ENCODE results near the gene KBTBD2. TPM values are rescaled to one million over a fixed set of nuclear protein-coding genes. Genes with fewer than 3 reads are reported as not detected.
"Not testable (repeated sequence)": the region's sequence is repeated elsewhere in the genome, so short reads cannot be mapped to it uniquely, and the experiment has no call there.

KBTBD2 gene
- total RNA-seq, 1 donor = 47.0 TPM

DNA sequence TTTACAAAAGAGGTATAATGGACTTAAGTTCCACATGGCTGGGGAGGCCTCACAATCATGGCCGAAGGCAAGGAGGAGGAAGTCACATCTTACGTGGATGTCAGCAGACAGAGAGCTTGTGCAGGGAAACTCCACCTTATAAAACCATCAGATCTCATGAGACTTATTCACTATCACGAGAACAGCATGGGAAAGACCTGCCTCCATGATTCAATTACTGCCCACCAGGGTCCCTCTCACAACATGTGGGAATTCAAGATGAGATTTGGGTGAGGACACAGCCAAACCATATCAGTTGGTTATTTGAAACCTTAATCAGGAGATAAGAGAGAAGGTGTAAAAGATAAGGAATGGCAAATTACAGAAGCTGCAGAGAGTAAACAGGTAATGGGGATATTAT is 40.9 kb downstream of the KBTBD2 start:
- DNase-seq (ENCODE audit: insufficient read length, low spot score, missing footprints); H3K79me2 ChIP-seq (ENCODE audit: insufficient read depth, low read length); H3K36me3 ChIP-seq (ENCODE audit: insufficient read depth, low read length); H4K20me1 ChIP-seq (ENCODE audit: insufficient read depth, low read length); H3K9me3 ChIP-seq (ENCODE audit: low read depth, low read length); H3K4me3 ChIP-seq (ENCODE audit: insufficient read depth, low read length); H2AFZ ChIP-seq (ENCODE audit: low read length); H3K4me1 ChIP-seq (ENCODE audit: insufficient read depth, low read length); H3K27me3 ChIP-seq (ENCODE audit: insufficient read depth, low read length); H3K27ac ChIP-seq (ENCODE audit: low read depth, low read length); H3K4me2 ChIP-seq (ENCODE audit: insufficient read depth, low read length): not testable (repeated sequence)

DNA sequence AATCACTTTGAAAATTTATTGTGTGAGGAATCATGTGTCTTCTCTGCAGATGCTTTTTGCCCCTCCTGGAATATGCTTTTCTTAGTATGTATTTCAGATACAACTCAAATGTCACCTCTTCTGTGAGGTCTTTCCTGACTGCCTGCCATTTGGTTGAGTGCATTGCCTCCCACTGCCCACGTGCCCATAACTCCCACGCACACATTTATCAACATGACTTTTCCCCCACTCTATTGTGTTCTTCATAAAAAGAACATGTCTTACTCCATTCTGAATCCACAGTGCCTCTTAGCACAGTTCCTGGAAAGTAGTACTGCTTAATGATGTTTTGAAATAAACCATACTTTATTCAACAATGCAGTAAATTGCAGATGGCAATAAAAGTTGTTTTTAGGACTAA is 42.9 kb downstream of the KBTBD2 start:
- H2AFZ ChIP-seq (ENCODE audit: low read length); H4K20me1 ChIP-seq (ENCODE audit: insufficient read depth, low read length); H3K4me2 ChIP-seq (ENCODE audit: insufficient read depth, low read length); H3K79me2 ChIP-seq (ENCODE audit: insufficient read depth, low read length); H3K36me3 ChIP-seq (ENCODE audit: insufficient read depth, low read length); H3K4me3 ChIP-seq (ENCODE audit: insufficient read depth, low read length); H3K27me3 ChIP-seq (ENCODE audit: insufficient read depth, low read length); H3K4me1 ChIP-seq (ENCODE audit: insufficient read depth, low read length); DNase-seq (ENCODE audit: insufficient read length, low spot score, missing footprints); H3K9me3 ChIP-seq (ENCODE audit: low read depth, low read length); H3K27ac ChIP-seq (ENCODE audit: low read depth, low read length): not testable (repeated sequence)

DNA sequence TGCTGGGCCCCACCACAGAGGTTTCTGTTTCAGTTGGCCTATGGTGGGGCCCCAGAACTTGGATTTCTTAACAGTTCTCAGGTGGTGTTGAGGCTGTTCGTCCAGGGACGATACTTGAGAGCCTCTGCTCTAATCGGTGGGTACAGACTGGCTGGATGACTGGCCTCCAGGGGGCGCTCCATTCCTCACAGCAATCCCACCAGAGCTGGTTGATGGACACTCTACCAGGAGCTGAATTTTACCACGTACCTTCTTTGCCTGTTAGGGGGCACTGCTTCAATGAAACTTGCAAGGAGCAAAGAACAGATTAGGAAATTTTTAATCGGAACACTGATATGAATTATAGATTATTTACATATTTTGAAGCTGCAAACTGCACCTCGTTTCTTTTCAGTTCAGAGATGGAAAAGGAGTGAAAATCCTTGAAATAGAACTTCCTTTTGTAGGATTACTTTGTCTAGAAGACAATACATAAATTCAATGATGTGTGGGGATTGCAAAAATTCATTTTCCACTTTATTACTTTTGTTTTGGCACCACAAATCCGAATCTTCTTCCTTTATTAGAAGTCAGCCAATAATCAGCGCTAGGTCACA is 44.8 kb downstream of the KBTBD2 start:
- DNase-seq (ENCODE audit: insufficient read length, low spot score, missing footprints) = peak; percentile 36
- H3K79me2 ChIP-seq (ENCODE audit: insufficient read depth, low read length) = no peaks in the 10 kb centered on the region
- no peaks in the 10 kb centered on the region for H4K20me1 ChIP-seq (ENCODE audit: insufficient read depth, low read length)
- H3K36me3 ChIP-seq (ENCODE audit: insufficient read depth, low read length) = no peaks in the 10 kb centered on the region
- TF ChIP-seq, protein P1, sequence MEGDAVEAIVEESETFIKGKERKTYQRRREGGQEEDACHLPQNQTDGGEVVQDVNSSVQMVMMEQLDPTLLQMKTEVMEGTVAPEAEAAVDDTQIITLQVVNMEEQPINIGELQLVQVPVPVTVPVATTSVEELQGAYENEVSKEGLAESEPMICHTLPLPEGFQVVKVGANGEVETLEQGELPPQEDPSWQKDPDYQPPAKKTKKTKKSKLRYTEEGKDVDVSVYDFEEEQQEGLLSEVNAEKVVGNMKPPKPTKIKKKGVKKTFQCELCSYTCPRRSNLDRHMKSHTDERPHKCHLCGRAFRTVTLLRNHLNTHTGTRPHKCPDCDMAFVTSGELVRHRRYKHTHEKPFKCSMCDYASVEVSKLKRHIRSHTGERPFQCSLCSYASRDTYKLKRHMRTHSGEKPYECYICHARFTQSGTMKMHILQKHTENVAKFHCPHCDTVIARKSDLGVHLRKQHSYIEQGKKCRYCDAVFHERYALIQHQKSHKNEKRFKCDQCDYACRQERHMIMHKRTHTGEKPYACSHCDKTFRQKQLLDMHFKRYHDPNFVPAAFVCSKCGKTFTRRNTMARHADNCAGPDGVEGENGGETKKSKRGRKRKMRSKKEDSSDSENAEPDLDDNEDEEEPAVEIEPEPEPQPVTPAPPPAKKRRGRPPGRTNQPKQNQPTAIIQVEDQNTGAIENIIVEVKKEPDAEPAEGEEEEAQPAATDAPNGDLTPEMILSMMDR (IDR thresholded peaks at IDR 0.05; ENCODE audit: extremely low read depth, low read depth, low read length) = peak; percentile 77
- H3K4me2 ChIP-seq (ENCODE audit: insufficient read depth, low read length) = peak overlapping the region; percentile 34
- no peaks in the 10 kb centered on the region for H3K9me3 ChIP-seq (ENCODE audit: low read depth, low read length)
- no peaks in the 10 kb centered on the region for H3K27me3 ChIP-seq (ENCODE audit: insufficient read depth, low read length)
- no peaks in the 10 kb centered on the region for H3K4me1 ChIP-seq (ENCODE audit: insufficient read depth, low read length)
- no peak overlapping the region for H3K27ac ChIP-seq (ENCODE audit: low read depth, low read length)
- H3K4me3 ChIP-seq (ENCODE audit: insufficient read depth, low read length) = no peak overlapping the region
- peak overlapping the region; percentile 60 for H2AFZ ChIP-seq (ENCODE audit: low read length)

DNA sequence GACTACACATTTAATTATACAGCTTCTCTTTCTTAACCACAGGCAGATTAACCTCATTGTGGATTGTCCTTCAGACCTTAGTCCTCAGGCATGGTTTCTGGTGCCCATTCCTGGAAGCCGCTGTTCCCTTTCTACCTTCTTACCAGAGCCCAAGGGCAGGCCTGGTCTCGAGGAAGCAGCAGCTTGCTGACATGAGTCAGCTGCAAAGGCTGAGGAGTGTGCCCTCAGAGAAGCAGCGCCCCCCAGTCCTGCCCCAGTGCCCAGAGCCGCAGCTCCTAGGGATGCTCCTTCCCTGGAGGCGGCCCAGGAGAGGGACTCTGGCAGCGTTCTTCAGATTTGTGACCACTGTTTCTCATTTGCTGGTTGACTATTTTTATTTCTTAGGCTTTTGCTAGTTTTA is 46.8 kb downstream of the KBTBD2 start:
- H3K27me3 ChIP-seq (ENCODE audit: insufficient read depth, low read length); H3K4me3 ChIP-seq (ENCODE audit: insufficient read depth, low read length); H3K36me3 ChIP-seq (ENCODE audit: insufficient read depth, low read length); H4K20me1 ChIP-seq (ENCODE audit: insufficient read depth, low read length); H3K9me3 ChIP-seq (ENCODE audit: low read depth, low read length); H3K4me1 ChIP-seq (ENCODE audit: insufficient read depth, low read length); H3K4me2 ChIP-seq (ENCODE audit: insufficient read depth, low read length); H3K79me2 ChIP-seq (ENCODE audit: insufficient read depth, low read length); H3K27ac ChIP-seq (ENCODE audit: low read depth, low read length): not testable (repeated sequence)
- H2AFZ ChIP-seq (ENCODE audit: low read length) = peak overlapping the region; percentile 72
- peak; percentile 14 for DNase-seq (ENCODE audit: insufficient read length, low spot score, missing footprints)

DNA sequence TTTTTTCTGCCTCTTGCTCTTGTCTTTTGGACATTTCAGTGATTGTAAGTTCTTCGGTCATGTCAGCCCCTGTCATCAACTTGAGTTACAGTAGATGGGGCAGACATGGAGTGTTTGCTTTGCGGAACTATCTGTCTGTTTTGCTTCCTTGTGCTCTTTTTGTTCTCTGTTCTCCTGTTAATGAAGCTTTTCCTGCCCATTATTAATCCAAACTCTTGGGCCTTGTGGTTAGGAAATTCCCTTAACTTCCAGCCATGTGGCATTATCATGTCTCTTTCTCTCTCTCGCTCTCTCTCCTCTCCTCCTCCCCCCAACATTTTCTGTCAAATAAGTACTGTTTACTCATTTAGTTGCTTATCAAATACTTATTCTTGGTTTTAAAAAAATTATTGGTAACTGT is 47.8 kb downstream of the KBTBD2 start:
- H3K4me3 ChIP-seq (ENCODE audit: insufficient read depth, low read length); H3K27ac ChIP-seq (ENCODE audit: low read depth, low read length); H3K36me3 ChIP-seq (ENCODE audit: insufficient read depth, low read length); H3K4me2 ChIP-seq (ENCODE audit: insufficient read depth, low read length); H3K79me2 ChIP-seq (ENCODE audit: insufficient read depth, low read length); H3K9me3 ChIP-seq (ENCODE audit: low read depth, low read length); H3K4me1 ChIP-seq (ENCODE audit: insufficient read depth, low read length); DNase-seq (ENCODE audit: insufficient read length, low spot score, missing footprints); H3K27me3 ChIP-seq (ENCODE audit: insufficient read depth, low read length); H2AFZ ChIP-seq (ENCODE audit: low read length); H4K20me1 ChIP-seq (ENCODE audit: insufficient read depth, low read length): not testable (repeated sequence)

DNA sequence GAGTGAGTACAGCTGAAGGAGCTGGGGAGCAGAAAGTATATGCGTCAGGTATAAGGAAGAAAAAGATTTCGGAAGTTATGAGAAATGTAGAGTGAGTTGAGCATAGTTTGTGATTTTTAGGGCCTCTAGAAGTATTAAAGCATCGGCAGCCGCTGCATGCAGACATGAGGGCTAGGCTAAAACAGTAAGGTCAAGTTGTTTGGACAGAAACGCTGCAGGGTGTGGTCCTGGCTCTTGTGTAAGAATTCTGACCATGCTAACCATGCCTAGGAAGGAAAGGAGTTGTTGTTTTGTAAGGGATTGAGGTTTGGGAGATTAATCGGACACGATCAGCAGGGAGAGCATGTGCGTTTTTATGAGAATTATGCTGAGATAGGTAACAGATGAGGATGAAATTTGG is 51.7 kb downstream of the KBTBD2 start:
- not testable (repeated sequence) for DNase-seq (ENCODE audit: insufficient read length, low spot score, missing footprints); H3K4me3 ChIP-seq (ENCODE audit: insufficient read depth, low read length); H3K4me2 ChIP-seq (ENCODE audit: insufficient read depth, low read length); H3K36me3 ChIP-seq (ENCODE audit: insufficient read depth, low read length); H3K9me3 ChIP-seq (ENCODE audit: low read depth, low read length); H3K27me3 ChIP-seq (ENCODE audit: insufficient read depth, low read length); H3K27ac ChIP-seq (ENCODE audit: low read depth, low read length); H4K20me1 ChIP-seq (ENCODE audit: insufficient read depth, low read length); H3K4me1 ChIP-seq (ENCODE audit: insufficient read depth, low read length); H2AFZ ChIP-seq (ENCODE audit: low read length); H3K79me2 ChIP-seq (ENCODE audit: insufficient read depth, low read length)

DNA sequence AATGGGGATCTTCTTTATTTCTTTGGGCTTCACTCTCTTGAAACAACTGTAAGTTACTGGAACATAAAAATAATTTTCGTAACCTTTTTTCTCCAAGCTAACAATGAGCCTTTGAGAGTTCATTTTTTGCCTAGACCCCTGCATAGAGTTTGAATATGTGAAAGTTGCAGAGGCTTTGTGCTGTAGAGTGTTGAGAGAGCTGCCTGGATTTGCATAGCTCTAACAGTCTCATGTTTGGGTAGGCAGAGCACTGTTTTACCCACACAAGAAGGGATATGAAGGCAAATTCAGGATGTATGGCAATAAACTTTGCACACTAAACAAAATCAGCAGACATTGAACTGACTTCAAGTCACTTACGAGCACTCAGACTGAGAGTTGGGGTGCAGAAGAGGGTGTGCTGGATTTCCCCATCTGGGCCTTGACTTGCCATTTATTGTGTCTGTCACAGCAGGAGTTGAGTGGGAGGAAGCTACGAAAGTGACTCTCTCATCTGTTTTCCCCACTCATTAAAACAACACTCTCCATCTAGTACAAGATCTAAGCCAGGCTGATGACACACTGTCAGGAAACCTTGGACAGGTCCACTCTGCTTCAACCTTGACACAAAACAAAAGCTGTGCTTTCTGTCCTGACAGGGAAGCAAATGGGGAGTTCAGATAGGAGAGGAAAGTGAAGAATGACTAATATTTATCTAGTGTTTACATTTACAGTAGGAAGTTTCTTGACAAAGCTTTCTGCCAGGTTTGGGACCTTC is 62.4 kb downstream of the KBTBD2 start:
- not testable (repeated sequence) for H4K20me1 ChIP-seq (ENCODE audit: insufficient read depth, low read length); DNase-seq (ENCODE audit: insufficient read length, low spot score, missing footprints); H3K4me3 ChIP-seq (ENCODE audit: insufficient read depth, low read length); H3K4me2 ChIP-seq (ENCODE audit: insufficient read depth, low read length); H3K27me3 ChIP-seq (ENCODE audit: insufficient read depth, low read length); H3K9me3 ChIP-seq (ENCODE audit: low read depth, low read length); H3K36me3 ChIP-seq (ENCODE audit: insufficient read depth, low read length); H2AFZ ChIP-seq (ENCODE audit: low read length); H3K79me2 ChIP-seq (ENCODE audit: insufficient read depth, low read length); H3K4me1 ChIP-seq (ENCODE audit: insufficient read depth, low read length); H3K27ac ChIP-seq (ENCODE audit: low read depth, low read length)
